H1 (cell line): ENCODE measurements around the gene ADCYAP1. TPM values are rescaled to one million over a fixed set of nuclear protein-coding genes. Genes with fewer than 3 reads are reported as not detected.

Experiments
- CTCF ChIA-PET: fragments of 300-600 bp; sonication (Branson Sonifier 250); formaldehyde crosslinking; loops from one replicate; lab custom pipeline; 2021; ENCODE audit not compliant: partially characterized antibody; lab: Charles Lee
- POLR2A ChIA-PET: fragments of 300-600 bp; sonication (Branson Sonifier 250); formaldehyde crosslinking; loops from one replicate; lab custom pipeline; 2021; ENCODE audit warnings: inconsistent platforms; ENCODE audit not compliant: partially characterized antibody; lab: Charles Lee
- DNase-seq, 2 experiments: peaks; one replicate each; pipeline versions ENCODE4 v3.0.0 to v3.0.0-alpha.2; 2010 to 2022; ENCODE audit warnings: low spot score in 2 of 2, low read depth in 1 of 2, mixed read lengths in 1 of 2
- FAIRE-seq: peaks from 2 replicates; lab custom pipeline; 2011; peaks lifted over from hg19 to GRCh38; lab: Jason Lieb, UNC
- H2AFZ ChIP-seq: 2 replicates; pipeline ENCODE4 v1.8.1; 2012; ENCODE audit warnings: low read length, inconsistent platforms
- H2AK5ac ChIP-seq: 2 replicates; pipeline ENCODE4 v1.6.1; 2013; ENCODE audit warnings: low read depth, low read length
- H2BK120ac ChIP-seq: replicated peaks from 2 replicates; pipeline ENCODE3; 2013; ENCODE audit warnings: low read depth, low read length, inconsistent platforms
- H2BK12ac ChIP-seq: 2 replicates; pipeline ENCODE4 v1.6.1; 2013; ENCODE audit warnings: low read depth, low read length
- H2BK15ac ChIP-seq: 2 replicates; pipeline ENCODE4 v1.6.1; 2013; ENCODE audit warnings: low read length
- H2BK20ac ChIP-seq: 2 replicates; pipeline ENCODE4 v1.6.1; 2013; ENCODE audit warnings: low read length
- H2BK5ac ChIP-seq: 2 replicates; pipeline ENCODE4 v1.6.1; 2013; ENCODE audit warnings: low read depth, low read length
- H3K14ac ChIP-seq: 2 replicates; pipeline ENCODE4 v1.6.1; 2013; ENCODE audit warnings: inconsistent platforms; ENCODE audit not compliant: insufficient read length
- H3K18ac ChIP-seq: 2 replicates; pipeline ENCODE4 v1.6.1; 2013; ENCODE audit warnings: low read length; ENCODE audit errors: extremely low read depth
- H3K23ac ChIP-seq: 2 replicates; pipeline ENCODE4 v1.6.1; 2013; ENCODE audit warnings: inconsistent platforms; ENCODE audit not compliant: insufficient read length
- H3K23me2 ChIP-seq: 2 replicates; pipeline ENCODE4 v1.6.1; 2013; ENCODE audit warnings: low read depth, low read length
- H3K27ac ChIP-seq: 2 replicates; pipeline ENCODE4 v1.6.1; 2011; ENCODE audit warnings: low read depth, low read length, inconsistent platforms
- H3K27me3 ChIP-seq, 4 experiments: replicated peaks in 1 of 4; 1 replicate in 1 of 4; 2 replicates in 3 of 4; pipeline versions ENCODE4 v1.6.1 to v1.8.1; 2011 to 2013; ENCODE audit warnings: low read length in 3 of 4, mild to moderate bottlenecking in 3 of 4, inconsistent platforms in 2 of 4, mixed read lengths in 2 of 4, moderate library complexity in 1 of 4; ENCODE audit not compliant: control insufficient read depth in 3 of 4, insufficient read depth in 3 of 4; ENCODE audit errors: extremely low read depth in 1 of 4
- H3K36me3 ChIP-seq, 4 experiments: 2 replicates each; pipeline versions ENCODE4 v1.6.1 to v1.8.1; 2011 to 2013; ENCODE audit warnings: mild to moderate bottlenecking in 4 of 4, low read length in 3 of 4, moderate library complexity in 2 of 4, control low read depth in 1 of 4, inconsistent platforms in 1 of 4; ENCODE audit not compliant: insufficient read depth in 4 of 4, control insufficient read depth in 2 of 4
- H3K4ac ChIP-seq: replicated peaks from 2 replicates; pipeline ENCODE3; 2013; ENCODE audit warnings: low read length, low read depth, mixed read lengths, inconsistent platforms; ENCODE audit not compliant: insufficient read length
- H3K4me1 ChIP-seq, 4 experiments: replicated peaks in 1 of 4; 1 replicate in 1 of 4; 2 replicates in 3 of 4; pipeline versions ENCODE4 v1.6.1 to v1.8.1; 2011 to 2013; ENCODE audit warnings: low read length in 3 of 4, inconsistent platforms in 2 of 4, mixed read lengths in 1 of 4; ENCODE audit not compliant: insufficient read depth in 4 of 4, control insufficient read depth in 3 of 4
- H3K4me2 ChIP-seq, 2 experiments: 2 replicates each; pipeline versions ENCODE4 v1.6.1 to v1.8.1; 2011 to 2013; ENCODE audit warnings: low read depth in 2 of 2, low read length in 2 of 2, control low read depth in 1 of 2, inconsistent platforms in 1 of 2, mild to moderate bottlenecking in 1 of 2; ENCODE audit not compliant: insufficient read depth in 1 of 2
- H3K4me3 ChIP-seq, 4 experiments: fragments of 200-600, 300-600 bp in 1 of 4; sonication (generic), shearing (Covaris generic), sonication (Bioruptor Twin) in 1 of 4; 2 replicates each; pipeline versions ENCODE4 v1.5.1 to v1.8.1; 2011 to 2016; ENCODE audit warnings: low read length in 4 of 4, low read depth in 3 of 4, control low read depth in 2 of 4, inconsistent platforms in 2 of 4, mild to moderate bottlenecking in 2 of 4, mixed read lengths in 1 of 4, moderate library complexity in 1 of 4; ENCODE audit not compliant: insufficient read depth in 2 of 4; ENCODE audit errors: extremely low read depth in 1 of 4
- H3K56ac ChIP-seq: replicated peaks from 2 replicates; pipeline ENCODE3; 2013; ENCODE audit warnings: low read depth, mild to moderate bottlenecking, mixed read lengths, low read length, inconsistent platforms; ENCODE audit not compliant: insufficient read length
- H3K79me1 ChIP-seq: 2 replicates; pipeline ENCODE4 v1.6.1; 2013; ENCODE audit warnings: low read depth, low read length, control low read depth
- H3K79me2 ChIP-seq, 2 experiments: 2 replicates each; pipeline versions ENCODE4 v1.6.1 to v1.8.1; 2012 to 2013; ENCODE audit warnings: low read length in 2 of 2, mild to moderate bottlenecking in 2 of 2, inconsistent platforms in 1 of 2; ENCODE audit not compliant: insufficient read depth in 2 of 2, control insufficient read depth in 1 of 2
- H3K9ac ChIP-seq, 4 experiments: replicated peaks in 1 of 4; 1 replicate in 1 of 4; 2 replicates in 3 of 4; pipeline versions ENCODE4 v1.6.1 to v1.8.1; 2011 to 2013; ENCODE audit warnings: low read depth in 3 of 4, low read length in 3 of 4, control low read depth in 2 of 4, mild to moderate bottlenecking in 2 of 4, moderate library complexity in 2 of 4, inconsistent platforms in 1 of 4; ENCODE audit errors: extremely low read depth in 1 of 4
- H3K9me3 ChIP-seq, 2 experiments: 2 replicates each; pipeline versions ENCODE4 v1.6.1 to v1.8.1; 2012 to 2013; ENCODE audit warnings: mild to moderate bottlenecking in 2 of 2, moderate library complexity in 2 of 2, control low read depth in 1 of 2, inconsistent platforms in 1 of 2, low read depth in 1 of 2, low read length in 1 of 2, mixed read lengths in 1 of 2; ENCODE audit not compliant: insufficient read depth in 2 of 2
- H4K20me1 ChIP-seq, 2 experiments: replicated peaks in 1 of 2; 2 replicates each; pipeline versions ENCODE3 to v1.8.1; 2011 to 2013; ENCODE audit warnings: inconsistent platforms in 2 of 2, low read length in 2 of 2, mild to moderate bottlenecking in 1 of 2; ENCODE audit not compliant: insufficient read depth in 2 of 2, control insufficient read depth in 1 of 2
- H4K5ac ChIP-seq: 2 replicates; pipeline ENCODE4 v1.6.1; 2013; ENCODE audit warnings: low read length, low read depth, mixed read lengths, inconsistent platforms; ENCODE audit not compliant: insufficient read length
- H4K8ac ChIP-seq: 2 replicates; pipeline ENCODE4 v1.8.0; 2013; ENCODE audit warnings: mild to moderate bottlenecking, moderate library complexity, low read length, inconsistent platforms; ENCODE audit not compliant: insufficient read depth; ENCODE audit errors: extremely low read depth
- H4K91ac ChIP-seq: replicated peaks from 2 replicates; pipeline ENCODE3; 2013; ENCODE audit warnings: low read length, mixed read lengths, inconsistent platforms; ENCODE audit not compliant: insufficient read length
- ATF3 ChIP-seq: IDR thresholded peaks from 2 replicates; pipeline ENCODE4 v1.6.1; 2011; ENCODE audit warnings: low read depth, mild to moderate bottlenecking, low read length; ENCODE audit not compliant: insufficient read depth
- CBX8 ChIP-seq: fragments of 300-800, 300-1000 bp; sonication (generic); IDR thresholded peaks from 2 replicates; pipeline ENCODE4 v1.7.1; 2016; ENCODE audit warnings: low read depth, low read length, borderline replicate concordance
- EZH2 ChIP-seq: fragments of 200-600 bp; sonication (generic); IDR thresholded peaks from 2 replicates; pipeline ENCODE4 v1.7.1; 2012; ENCODE audit warnings: low read depth, mild to moderate bottlenecking, moderate library complexity, low read length, inconsistent platforms; ENCODE audit not compliant: severe bottlenecking
- GTF2F1 ChIP-seq: IDR thresholded peaks from 2 replicates; pipeline ENCODE4 v1.6.1; 2012; ENCODE audit warnings: low read depth, low read length, improper control_type of control experiment, borderline replicate concordance
- HDAC2 ChIP-seq, 2 experiments: fragments of 300-600 bp in 1 of 2; sonication (generic) in 1 of 2; IDR thresholded peaks; 2 replicates each; pipeline ENCODE4 v1.6.1; 2011 to 2012; ENCODE audit warnings: low read depth in 2 of 2, low read length in 2 of 2, mild to moderate bottlenecking in 2 of 2, moderate library complexity in 2 of 2, borderline replicate concordance in 1 of 2, inconsistent platforms in 1 of 2
- JUN ChIP-seq: IDR thresholded peaks from 2 replicates; pipeline ENCODE4 v1.6.1; 2011; ENCODE audit warnings: low read depth, mild to moderate bottlenecking, improper control_type of control experiment, low read length
- NANOG ChIP-seq: IDR thresholded peaks from 2 replicates; pipeline ENCODE4 v1.6.1; 2011; ENCODE audit warnings: low read length, low read depth, mild to moderate bottlenecking, inconsistent platforms; ENCODE audit not compliant: insufficient read depth, poor library complexity, severe bottlenecking
- POU5F1 ChIP-seq: IDR thresholded peaks from 2 replicates; pipeline ENCODE4 v1.6.1; 2011; ENCODE audit warnings: low read depth, mild to moderate bottlenecking, low read length, moderate library complexity
- RFX5 ChIP-seq: IDR thresholded peaks from 2 replicates; pipeline ENCODE4 v1.6.1; 2011; ENCODE audit warnings: low read depth, low read length, improper control_type of control experiment, borderline replicate concordance
- RXRA ChIP-seq: IDR thresholded peaks from 2 replicates; pipeline ENCODE4 v1.6.1; 2011; ENCODE audit warnings: low read depth, mild to moderate bottlenecking, low read length, moderate library complexity; ENCODE audit not compliant: insufficient read depth
- SIRT6 ChIP-seq: IDR thresholded peaks from one replicate; pipeline ENCODE4 v1.7.1; 2012; ENCODE audit warnings: low read length, inconsistent platforms
- SUZ12 ChIP-seq: fragments of 200-600 bp; sonication (generic); IDR thresholded peaks from 2 replicates; pipeline ENCODE4 v1.6.1; 2012; ENCODE audit warnings: mild to moderate bottlenecking, inconsistent platforms, low read length, moderate library complexity, mixed read lengths
- TBP ChIP-seq: IDR thresholded peaks from 2 replicates; pipeline ENCODE4 v1.6.1; 2011; ENCODE audit warnings: low read depth, low read length, improper control_type of control experiment
- YY1 ChIP-seq: IDR thresholded peaks from 2 replicates; pipeline ENCODE4 v1.6.1; 2011; ENCODE audit warnings: low read depth, mild to moderate bottlenecking, low read length
- WGBS, 2 experiments: shearing (Covaris generic) in 1 of 2; methylation state at CpG; one replicate each; pipeline versions ENCODE4 v1.1.6 to v1.1.7; 2013 to 2015; ENCODE audit warnings: low lambda C conversion rate in 2 of 2, mixed read lengths in 2 of 2, inconsistent platforms in 1 of 2, low coverage in 1 of 2, missing lambda C conversion rate in 1 of 2; ENCODE audit not compliant: insufficient replicate concordance in 2 of 2, insufficient coverage in 1 of 2, insufficient read length in 1 of 2; ENCODE audit errors: extremely low coverage in 1 of 2, missing lambda C conversion rate in 1 of 2; 5-methylcytosine and 5-hydroxymethylcytosine counted together
- polyA plus RNA-seq, 7 experiments: library from polyadenylated mRNA; depleted of rRNA in 3 of 7; stranded (reverse) in 5 of 7; unstranded in 2 of 7; fragments of >200 nt in 5 of 7; fragments of 200-250 nt in 2 of 7; gene quantifications; 1 replicate in 5 of 7; 2 replicates in 1 of 7; 4 replicates in 1 of 7; pipeline versions ENCODE4 v1.2.1 to v1.2.3, GENCODE V29; 2011 to 2013; ENCODE audit warnings: missing spikeins in 2 of 7, mixed read lengths in 2 of 7
- total RNA-seq: library from RNA; stranded (reverse); fragmentation: NEBNext Ultra II Directional; extraction: Animal tissue kit (Norgen Biotek cat#: 25700); gene quantifications from 2 replicates; pipeline ENCODE4 v1.2.1, GENCODE V29; 2021

ADCYAP1 gene
- total and polyA plus RNA-seq, 2 of the 8 experiments (the other 6 are each of a cell fraction or from before 2014, with no cell fraction given) = 0.02 TPM; not detected in 1

- Histone ChIP-seq H3K27me3 (no peaks in the 10 kb centered on the region), H3K4ac (no peak overlapping the region), H3K14ac (no peak overlapping the region), H2BK5ac (no peak overlapping the region), H3K4me3 (no peak overlapping the region), H2AFZ (no peak overlapping the region), H4K20me1 (no peaks in the 10 kb centered on the region), H2BK20ac (no peak overlapping the region), H4K91ac (no peak overlapping the region), H2AK5ac (no peak overlapping the region), H3K23ac (no peak overlapping the region), H2BK12ac (no peak overlapping the region), H3K9ac (no peak overlapping the region), H3K9me3 (no peaks in the 10 kb centered on the region), H3K79me1 (no peaks in the 10 kb centered on the region), H3K36me3 (no peaks in the 10 kb centered on the region), H3K56ac (no peak overlapping the region), H4K5ac (no peak overlapping the region), H3K18ac (no peak overlapping the region), H2BK120ac (no peak overlapping the region), H4K8ac (no peak overlapping the region), H3K79me2 (no peaks in the 10 kb centered on the region), H3K4me1 (peaks cover 0 to 5% (median 2%) of the 10 kb centered on the region in 4 experiments; a peak in 3 of 7 replicates), H3K23me2 (no peaks in the 10 kb centered on the region), H3K4me2 (no peak overlapping the region), H3K27ac (no peak overlapping the region), H2BK15ac (no peak overlapping the region)
- FAIRE-seq (no peak), DNase-seq (no peak)
- WGBS, 2 experiments = 93% methylated on average over 5 of the region's 5 CpGs; no CpG with 5 or more reads in 1 of the 2 experiments
- POLR2A ChIA-PET = no interaction called here
- CTCF ChIA-PET = interaction anchor here (1.2 kb wide), 1 partner anchor 53 kb away, joined by 4 read pairs; no protein-coding TSS in a partner anchor
- no peak for TF ChIP-seq TBP
- no peak for TF ChIP-seq EZH2
- no peak for TF ChIP-seq POU5F1
- no peak for TF ChIP-seq CBX8
- no peak for TF ChIP-seq RFX5
- TF ChIP-seq NANOG = no peak
- no peak for TF ChIP-seq YY1
- no peak for TF ChIP-seq GTF2F1
- TF ChIP-seq SIRT6 = no peak
- no peak for TF ChIP-seq JUN
- TF ChIP-seq HDAC2 (IDR thresholded peaks at IDR 0.05; ENCODE audit: borderline replicate concordance in 1 of 2, low read depth in 2 of 2, low read length in 2 of 2) = no peak
- no peak for TF ChIP-seq ATF3
- no peak for TF ChIP-seq SUZ12
- TF ChIP-seq RXRA = no peak
Observed at GRCh38 chr18:957829-958228, 53.2 kb downstream of the ADCYAP1 start.
